GM18520 (cell line): ENCODE results near the gene SLC6A7.

Experiments
- ATAC-seq: cut with Tn5 transposase; IDR thresholded peaks from one replicate; pipeline ENCODE4 v1.9.1; 2021; ENCODE audit not compliant: unreplicated experiment

The SLC6A7 gene

GRCh38 chr5:150189728-150190502 lies at the start of gene SLC6A7:
Gene SLC6A7, plus strand, starts transcription at chr5:150190062. Its CDS starts 266 bp downstream, at chr5:150190328.
- ATAC-seq: no peak

GRCh38 chr5:150140830-150141229 lies 49.0 kb upstream of the SLC6A7 start:
- no peak for ATAC-seq

DNA sequence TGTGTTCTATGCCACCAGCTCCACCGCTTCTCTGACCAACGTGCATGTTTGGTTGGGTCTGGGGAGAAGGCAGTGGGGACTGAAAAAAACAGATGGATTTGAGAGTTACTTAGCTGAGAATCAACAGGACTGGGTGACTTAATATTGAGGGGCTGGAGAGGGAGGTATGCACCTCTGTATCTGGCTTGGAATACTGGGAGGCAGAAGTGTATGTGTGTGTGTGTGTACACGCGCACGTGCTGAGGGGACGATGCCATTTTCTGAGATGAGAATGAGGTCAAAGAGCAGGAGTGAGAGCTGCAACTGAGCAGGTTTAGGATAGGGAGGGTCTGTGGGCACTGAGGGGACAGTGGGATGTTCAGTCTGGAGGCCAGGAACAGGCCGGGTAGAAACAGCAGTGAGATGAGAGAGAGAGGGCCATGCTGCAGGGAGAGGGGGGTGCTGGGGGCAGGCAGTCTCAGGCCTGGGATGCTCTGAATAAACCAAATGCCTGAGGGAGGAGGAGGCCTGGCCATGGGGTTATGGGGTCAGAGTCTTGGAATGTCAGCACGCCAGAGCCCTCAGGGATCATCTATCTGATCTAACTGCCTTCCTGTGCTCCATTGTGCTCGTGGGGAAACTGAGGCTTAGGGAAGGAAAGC lies 48.2 kb upstream of the SLC6A7 start:
- ATAC-seq: no peak

DNA sequence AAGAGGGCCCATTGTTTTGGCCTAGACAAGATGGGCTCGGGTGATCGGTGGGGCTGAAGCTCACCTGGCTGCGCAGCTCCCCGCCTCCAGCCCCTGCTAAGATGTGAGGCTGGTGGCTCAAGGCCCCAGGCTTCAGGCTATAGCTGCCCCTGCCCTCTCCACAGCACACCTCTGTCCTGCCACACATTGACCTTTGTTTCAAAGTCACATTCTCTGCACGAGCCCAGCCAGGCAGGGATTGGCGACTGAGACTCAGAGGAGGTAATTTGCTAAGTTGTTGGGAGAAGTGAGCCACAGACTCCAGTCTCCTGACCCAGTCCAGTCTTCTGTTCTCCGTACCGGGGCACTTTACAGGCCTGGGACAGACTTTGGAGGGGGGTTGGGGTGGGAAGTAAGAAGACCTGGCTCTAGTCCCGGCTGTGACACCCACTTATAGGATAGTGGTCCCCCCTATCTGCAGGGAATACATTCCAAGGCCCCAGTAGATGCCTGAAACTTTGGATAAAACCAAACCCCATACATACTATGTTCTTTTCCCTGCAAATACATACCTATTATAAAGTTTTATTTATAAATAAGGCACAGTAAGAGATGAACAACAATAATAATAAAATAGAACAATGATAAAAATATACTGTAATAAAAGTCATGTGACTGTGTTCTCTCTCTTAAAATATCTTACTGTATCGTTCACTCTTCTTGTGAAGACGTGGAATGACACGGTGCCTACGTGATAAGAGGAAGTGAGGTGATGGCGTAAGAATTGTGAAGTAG lies 47.5 kb upstream of the SLC6A7 start:
- no peak for ATAC-seq

- ATAC-seq: no peak
Observed at GRCh38 chr5:150142959-150143349, 46.9 kb upstream of the SLC6A7 start.

DNA sequence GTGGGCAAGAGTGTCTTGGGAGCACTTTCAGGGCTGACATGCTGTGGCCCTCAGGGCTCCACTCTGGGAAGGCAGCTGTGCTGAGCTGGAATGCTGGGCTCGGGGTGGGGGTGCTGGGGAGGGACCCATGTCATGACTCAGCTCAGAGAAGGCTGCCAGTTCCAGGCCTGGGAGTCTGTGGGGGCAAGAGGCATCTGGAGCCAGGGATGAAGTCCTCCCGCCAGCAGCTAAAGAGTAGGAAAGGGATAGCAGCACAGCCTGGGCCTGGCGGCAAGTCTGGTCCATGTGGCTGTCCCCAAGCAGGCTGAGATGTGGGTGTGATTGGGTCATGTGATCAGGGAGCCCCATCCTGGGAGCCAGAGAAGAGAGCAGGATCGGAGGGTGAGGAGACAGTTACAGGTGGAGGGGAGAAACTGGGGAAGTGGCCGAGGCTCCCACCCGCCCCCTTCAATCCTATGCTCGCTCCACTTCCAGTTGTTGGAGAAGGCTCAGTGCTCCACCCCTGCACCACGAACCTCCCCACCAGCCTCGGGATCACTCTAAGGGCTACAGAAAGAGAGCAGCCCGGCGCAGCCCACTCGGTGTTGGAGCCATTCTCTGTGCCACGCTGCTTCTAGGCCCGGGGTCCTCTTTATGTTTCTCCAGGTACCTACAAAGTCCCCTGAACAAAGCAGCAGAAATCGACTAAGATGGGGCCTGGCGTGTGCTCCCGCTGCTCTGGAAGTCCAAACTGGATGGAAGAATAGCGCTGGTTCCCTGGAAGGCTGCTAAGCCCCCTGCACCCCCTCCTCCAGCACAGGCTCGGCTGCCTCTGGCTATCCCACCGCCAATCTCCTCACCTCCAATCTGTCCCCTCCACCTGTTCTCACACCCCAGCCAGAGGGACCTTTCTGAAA lies 46.3 kb upstream of the SLC6A7 start:
- no peak for ATAC-seq

DNA sequence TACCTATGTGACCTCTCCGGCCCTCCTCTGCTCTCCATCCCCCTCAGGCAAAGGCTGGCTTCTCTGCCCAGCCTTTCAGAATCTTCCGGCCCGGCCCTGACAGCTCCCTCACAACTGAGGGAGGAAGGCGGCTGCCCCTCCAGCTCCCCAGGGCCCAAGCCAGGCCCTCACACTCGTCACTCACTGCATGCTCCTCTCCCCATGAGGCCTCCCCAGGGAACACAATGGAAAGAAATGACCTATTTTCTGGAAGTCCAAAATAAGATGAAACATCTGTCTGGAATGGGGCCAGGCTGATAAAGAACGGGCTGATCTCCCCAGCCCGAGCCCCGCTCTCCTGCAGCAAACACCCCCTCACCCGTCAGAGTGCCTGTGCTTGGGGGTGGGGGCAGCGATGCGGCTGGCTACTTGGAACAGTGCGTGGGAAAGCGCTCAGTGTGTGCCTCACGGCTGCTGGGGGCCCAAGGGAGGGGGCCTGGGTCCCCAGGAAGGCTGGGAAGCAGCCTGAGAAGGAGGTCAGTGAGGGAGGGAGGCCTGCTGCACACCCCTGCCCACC lies 45.5 kb upstream of the SLC6A7 start:
- ATAC-seq: no peak

GRCh38 chr5:150144879-150145278 lies 45.0 kb upstream of the SLC6A7 start:
- ATAC-seq: no peak

DNA sequence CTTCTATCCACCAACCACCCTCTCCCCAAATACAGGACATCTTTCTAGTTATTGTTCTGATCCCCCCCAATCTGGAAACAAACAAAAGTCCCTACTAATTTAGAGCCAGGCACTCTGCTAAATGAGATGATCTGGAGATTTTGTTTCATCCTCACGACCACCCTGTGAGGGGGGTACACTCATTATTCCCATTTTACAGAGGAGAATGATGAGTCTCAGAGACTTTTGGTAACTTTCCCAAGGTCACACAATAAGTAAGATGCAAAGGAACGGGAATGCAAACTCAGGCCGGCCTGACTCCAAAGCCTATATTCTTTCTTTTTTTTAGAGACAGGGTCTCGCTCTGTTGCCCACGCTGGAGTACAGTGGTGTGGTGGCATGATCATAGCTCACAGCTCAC lies 43.6 kb upstream of the SLC6A7 start:
- no peak for ATAC-seq

GRCh38 chr5:150146862-150147601 lies 42.8 kb upstream of the SLC6A7 start:
- ATAC-seq: no peak

- no peak for ATAC-seq
Observed at GRCh38 chr5:150147670-150148069, 42.2 kb upstream of the SLC6A7 start.

- ATAC-seq: no peak
Observed at GRCh38 chr5:150148117-150148927, 41.5 kb upstream of the SLC6A7 start.

GRCh38 chr5:150149618-150150017 lies 40.2 kb upstream of the SLC6A7 start:
- ATAC-seq: no peak

DNA sequence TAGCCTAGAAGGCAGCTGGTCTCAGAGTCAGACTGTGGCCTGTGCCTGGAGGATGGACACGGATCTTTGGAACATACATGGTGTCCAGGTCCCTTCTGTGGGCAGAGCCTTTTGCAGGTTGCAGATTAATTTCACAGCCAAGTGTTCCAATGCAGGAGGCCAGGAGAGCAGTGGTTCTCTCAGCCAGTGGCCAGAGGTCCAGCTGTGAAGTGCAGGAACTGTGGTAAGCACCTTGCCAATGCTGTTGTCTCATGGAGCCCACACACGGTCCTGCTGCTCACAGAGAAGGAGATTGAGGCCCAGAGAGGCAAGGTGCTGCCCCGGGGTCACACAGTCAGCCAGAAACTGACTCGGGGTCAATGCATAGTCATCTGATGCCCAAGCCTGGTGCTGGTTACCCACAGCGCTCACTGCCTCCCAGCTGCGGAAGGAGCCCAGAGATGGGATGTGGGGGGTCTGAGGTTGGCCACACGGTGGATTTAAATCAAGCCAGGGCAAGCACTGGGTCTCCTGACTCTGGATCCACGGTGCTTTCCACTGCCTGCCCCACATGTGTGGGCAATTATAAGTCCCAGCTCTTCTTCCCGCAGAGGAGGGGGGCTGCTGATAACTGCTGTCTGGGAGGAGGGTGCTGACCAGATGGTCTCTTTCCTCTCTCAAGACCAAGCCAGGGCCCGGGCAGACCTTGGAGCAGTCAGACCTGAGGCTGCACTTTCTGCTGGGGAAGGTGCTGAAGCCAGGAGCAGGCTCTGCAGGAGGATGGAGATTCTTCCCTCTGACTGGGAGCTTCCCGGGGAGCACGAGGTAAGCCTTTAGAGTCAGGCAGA lies 37.0 kb upstream of the SLC6A7 start:
- no peak for ATAC-seq

DNA sequence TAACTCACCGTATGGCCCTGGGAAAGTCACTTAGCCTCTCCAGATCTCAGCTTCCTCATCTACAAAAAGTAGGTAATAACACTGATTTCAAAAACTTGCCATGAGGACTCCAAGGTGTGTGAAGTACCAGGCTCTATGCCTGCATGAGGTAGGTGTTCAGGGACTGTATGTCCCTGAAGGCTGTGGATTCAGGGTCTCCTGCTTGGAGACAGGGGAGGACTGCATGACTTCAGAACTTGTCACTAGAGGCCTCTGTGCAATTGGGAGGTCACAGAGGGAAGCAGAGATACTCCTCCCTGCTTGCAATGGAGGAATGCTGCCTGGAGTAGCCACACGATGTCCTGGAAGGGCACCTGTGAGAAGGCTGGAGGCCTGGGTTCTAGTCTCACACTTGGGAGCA lies 36.4 kb upstream of the SLC6A7 start:
- no peak for ATAC-seq

DNA sequence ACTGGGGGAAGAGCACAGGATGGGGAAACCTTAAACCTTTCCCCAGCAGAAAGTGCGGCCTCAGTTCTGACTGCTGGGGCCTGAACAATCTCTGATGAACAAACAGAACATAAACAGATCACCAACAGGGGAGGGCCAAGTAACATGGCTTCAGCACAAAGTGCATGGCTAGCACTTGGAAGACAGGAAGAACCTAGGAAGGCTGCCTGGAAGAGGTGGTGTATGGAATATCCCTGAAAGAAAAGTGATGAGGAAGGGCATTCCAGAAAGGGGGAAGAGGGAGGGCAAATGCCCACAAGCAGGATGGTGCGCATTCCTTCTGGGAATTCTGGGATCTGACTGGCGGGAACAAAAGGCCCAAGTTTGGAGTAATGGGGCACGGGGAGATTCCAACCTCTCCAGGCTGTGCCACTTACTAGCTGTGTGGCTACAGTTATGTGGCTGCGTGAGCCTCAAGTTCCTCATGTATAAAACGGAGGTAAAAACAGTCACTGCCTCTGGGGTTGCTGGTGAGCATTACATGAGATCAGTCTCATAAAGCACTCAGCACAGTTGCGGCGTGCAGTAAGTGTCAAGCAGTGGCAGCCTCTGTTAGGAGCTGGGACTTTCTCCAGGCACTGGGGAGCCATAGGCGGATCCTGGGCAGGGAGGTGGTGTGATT lies 35.8 kb upstream of the SLC6A7 start:
- no peak for ATAC-seq

DNA sequence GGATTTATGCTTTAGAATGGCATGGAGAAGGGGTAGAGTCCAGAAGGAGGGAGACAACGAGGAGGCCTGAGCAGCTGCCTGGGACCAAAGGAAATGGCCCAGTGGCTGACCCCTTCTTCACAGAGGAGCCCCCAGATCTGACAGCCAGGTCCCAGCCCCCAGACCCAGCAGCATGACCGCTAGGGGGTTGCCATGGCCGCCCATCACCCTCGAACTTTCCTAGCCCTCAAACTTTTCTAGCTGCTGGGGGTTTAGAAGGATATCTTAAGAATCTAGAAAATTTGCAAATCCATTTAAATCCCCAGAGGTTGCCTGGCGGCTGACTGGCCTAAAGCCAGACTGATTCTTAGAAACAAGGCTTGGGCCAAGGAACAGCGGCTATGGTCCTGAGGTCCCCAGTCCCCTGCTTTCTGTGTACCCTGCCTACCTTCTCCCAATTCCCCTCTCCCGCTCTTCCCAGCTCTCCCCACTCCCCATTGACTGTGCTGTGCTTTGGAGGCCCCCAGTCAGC lies 35.2 kb upstream of the SLC6A7 start:
- ATAC-seq: no peak
